Measurements from ENCODE around the gene SMAD2. TPM values are rescaled to one million over a fixed set of nuclear protein-coding genes. Genes with fewer than 3 reads are reported as not detected.

The SMAD2 gene
- total RNA-seq, 3 donors from 2014 or later: 35.1 to 101 (median 73.6) TPM

GRCh38 chr18:47846431-47846830 lies 84.0 kb downstream of the SMAD2 start:
- H3K9me3 ChIP-seq: no peaks in the 10 kb centered on the region
- no peak overlapping the region for H3K4me3 ChIP-seq
- no peak for TF ChIP-seq CTCF (IDR thresholded peaks at IDR 0.05)
- H3K4me1 ChIP-seq: no peaks in the 10 kb centered on the region
- no peaks in the 10 kb centered on the region for H3K27me3 ChIP-seq
- intact Hi-C loops (cut with DNase I; ENCODE audit: low total_unique reads): no loop called here
- peaks cover 5% of the 10 kb centered on the region for H3K36me3 ChIP-seq
- no peak overlapping the region for H3K27ac ChIP-seq
- DNase-seq (ENCODE audit: low spot score in 2 of 2): no peak

- no peak for TF ChIP-seq POLR2AphosphoS5 (IDR thresholded peaks at IDR 0.05)
- TF ChIP-seq POLR2A (IDR thresholded peaks at IDR 0.05): no peak
- TF ChIP-seq CTCF (IDR thresholded peaks at IDR 0.05): no peak
- H3K27me3 ChIP-seq: no peaks in the 10 kb centered on the region
- H3K9me3 ChIP-seq: no peaks in the 10 kb centered on the region
- intact Hi-C loops (cut with DNase I; ENCODE audit: low total_unique reads): no loop called here
- no peak for DNase-seq (ENCODE audit: low spot score in 2 of 2)
- H3K4me1 ChIP-seq: no peaks in the 10 kb centered on the region
- no peak overlapping the region for H3K27ac ChIP-seq
- no peak overlapping the region for H3K4me3 ChIP-seq
- peaks cover 5% of the 10 kb centered on the region for H3K36me3 ChIP-seq
Measured at GRCh38 chr18:47844828-47845498, 85.5 kb downstream of the SMAD2 start.

GRCh38 chr18:47842836-47843235 lies 87.6 kb downstream of the SMAD2 start:
- no peaks in the 10 kb centered on the region for H3K36me3 ChIP-seq
- H3K27ac ChIP-seq: no peak overlapping the region
- H3K9me3 ChIP-seq: no peaks in the 10 kb centered on the region
- H3K4me3 ChIP-seq: no peak overlapping the region
- intact Hi-C loops (cut with DNase I; ENCODE audit: low total_unique reads): no loop called here
- no peaks in the 10 kb centered on the region for H3K27me3 ChIP-seq
- TF ChIP-seq POLR2A (IDR thresholded peaks at IDR 0.05) (no peak), POLR2AphosphoS5 (IDR thresholded peaks at IDR 0.05) (no peak), CTCF (IDR thresholded peaks at IDR 0.05) (no peak)
- no peak for DNase-seq (ENCODE audit: low spot score in 2 of 2)
- no peaks in the 10 kb centered on the region for H3K4me1 ChIP-seq

GRCh38 chr18:47838396-47838795 lies 92.1 kb downstream of the SMAD2 start:
- TF ChIP-seq POLR2AphosphoS5 (IDR thresholded peaks at IDR 0.05) (no peak), POLR2A (IDR thresholded peaks at IDR 0.05) (no peak), CTCF (IDR thresholded peaks at IDR 0.05) (no peak)
- intact Hi-C loops (cut with DNase I; ENCODE audit: low total_unique reads): no loop called here
- no peaks in the 10 kb centered on the region for H3K4me1 ChIP-seq
- H3K36me3 ChIP-seq: no peaks in the 10 kb centered on the region
- no peaks in the 10 kb centered on the region for H3K9me3 ChIP-seq
- no peaks in the 10 kb centered on the region for H3K27me3 ChIP-seq
- DNase-seq (ENCODE audit: low spot score in 2 of 2): no peak
- no peak overlapping the region for H3K27ac ChIP-seq
- no peak overlapping the region for H3K4me3 ChIP-seq

- H3K27ac ChIP-seq: no peak overlapping the region
- no peaks in the 10 kb centered on the region for H3K4me1 ChIP-seq
- no peak for DNase-seq (ENCODE audit: low spot score in 2 of 2)
- no peak overlapping the region for H3K4me3 ChIP-seq
- no peak for TF ChIP-seq POLR2AphosphoS5 (IDR thresholded peaks at IDR 0.05)
- no peak for TF ChIP-seq POLR2A (IDR thresholded peaks at IDR 0.05)
- no peak for TF ChIP-seq CTCF (IDR thresholded peaks at IDR 0.05)
- no peaks in the 10 kb centered on the region for H3K36me3 ChIP-seq
- no peaks in the 10 kb centered on the region for H3K9me3 ChIP-seq
- intact Hi-C loops (cut with DNase I; ENCODE audit: low total_unique reads): no loop called here
- no peaks in the 10 kb centered on the region for H3K27me3 ChIP-seq
Measured at GRCh38 chr18:47832348-47832747, 98.1 kb downstream of the SMAD2 start.
